Measurements from ENCODE around the gene VCP.
A peak's percentile ranks its signal among the peaks of the same experiment; 100 is the strongest.

Gene VCP

GRCh38 chr9:35111001-35111933 is 38.8 kb upstream of the VCP start:
- H3K9ac ChIP-seq (ENCODE audit: low read length in 5 of 5), result peak overlapping the region; percentile 77 to 93 (median 88)
- no peaks in the 10 kb centered on the region for H3K27me3 ChIP-seq (ENCODE audit: control insufficient read depth in 5 of 5, insufficient read depth in 4 of 5, low read length in 5 of 5)
- H3K4me1 ChIP-seq (ENCODE audit: control insufficient read depth in 5 of 5, insufficient read depth in 5 of 5, low read length in 5 of 5), result peaks cover 13 to 69% (median 60%) of the 10 kb centered on the region in 5 donors
- H3K9me3 ChIP-seq (ENCODE audit: control insufficient read depth in 5 of 5, low read length in 5 of 5), result no peaks in the 10 kb centered on the region
- peak overlapping the region; percentile 82 to 91 (median 84) for H3K4me3 ChIP-seq (ENCODE audit: low read depth in 1 of 5, low read length in 5 of 5)
- H3K27ac ChIP-seq (ENCODE audit: low read depth, low read length), result peak overlapping the region; percentile 94
- peaks cover 0 to 26% (median 26%) of the 10 kb centered on the region in 5 donors for H3K36me3 ChIP-seq (ENCODE audit: control insufficient read depth in 5 of 5, insufficient read depth in 5 of 5, low read length in 5 of 5)

- Histone ChIP-seq H3K9me3 (ENCODE audit: control insufficient read depth in 5 of 5, low read length in 5 of 5) (no peaks in the 10 kb centered on the region), H3K9ac (ENCODE audit: low read length in 5 of 5) (peak overlapping the region; percentile 77 to 93 (median 88)), H3K27me3 (ENCODE audit: control insufficient read depth in 5 of 5, insufficient read depth in 4 of 5, low read length in 5 of 5) (no peaks in the 10 kb centered on the region), H3K36me3 (ENCODE audit: control insufficient read depth in 5 of 5, insufficient read depth in 5 of 5, low read length in 5 of 5) (peaks cover 0 to 35% (median 35%) of the 10 kb centered on the region in 5 donors), H3K4me3 (ENCODE audit: low read depth in 1 of 5, low read length in 5 of 5) (peak overlapping the region; percentile 82 to 91 (median 84)), H3K27ac (ENCODE audit: low read depth, low read length) (peak overlapping the region; percentile 79), H3K4me1 (ENCODE audit: control insufficient read depth in 5 of 5, insufficient read depth in 5 of 5, low read length in 5 of 5) (peaks cover 13 to 62% (median 54%) of the 10 kb centered on the region in 5 donors)
Observed at GRCh38 chr9:35110327-35110761, 37.9 kb upstream of the VCP start.

- Histone ChIP-seq H3K36me3 (ENCODE audit: control insufficient read depth in 5 of 5, insufficient read depth in 5 of 5, low read length in 5 of 5) (peaks cover 0 to 48% (median 45%) of the 10 kb centered on the region in 5 donors), H3K4me3 (ENCODE audit: low read depth in 1 of 5, low read length in 5 of 5) (no peak overlapping the region), H3K4me1 (ENCODE audit: control insufficient read depth in 5 of 5, insufficient read depth in 5 of 5, low read length in 5 of 5) (peaks cover 10 to 49% (median 42%) of the 10 kb centered on the region in 5 donors), H3K27ac (ENCODE audit: low read depth, low read length) (peak overlapping the region; percentile 79), H3K27me3 (ENCODE audit: control insufficient read depth in 5 of 5, insufficient read depth in 4 of 5, low read length in 5 of 5) (no peaks in the 10 kb centered on the region), H3K9ac (ENCODE audit: low read length in 5 of 5) (no peak overlapping the region), H3K9me3 (ENCODE audit: control insufficient read depth in 5 of 5, low read length in 5 of 5) (no peaks in the 10 kb centered on the region)
Observed at GRCh38 chr9:35108946-35109575, 36.6 kb upstream of the VCP start.

- Histone ChIP-seq H3K9ac (ENCODE audit: low read length in 5 of 5) (no peak overlapping the region), H3K4me1 (ENCODE audit: control insufficient read depth in 5 of 5, insufficient read depth in 5 of 5, low read length in 5 of 5) (peaks cover 10 to 49% (median 42%) of the 10 kb centered on the region in 5 donors), H3K9me3 (ENCODE audit: control insufficient read depth in 5 of 5, low read length in 5 of 5) (no peaks in the 10 kb centered on the region), H3K27ac (ENCODE audit: low read depth, low read length) (no peak overlapping the region), H3K4me3 (ENCODE audit: low read depth in 1 of 5, low read length in 5 of 5) (no peak overlapping the region), H3K27me3 (ENCODE audit: control insufficient read depth in 5 of 5, insufficient read depth in 4 of 5, low read length in 5 of 5) (no peaks in the 10 kb centered on the region), H3K36me3 (ENCODE audit: control insufficient read depth in 5 of 5, insufficient read depth in 5 of 5, low read length in 5 of 5) (peaks cover 0 to 48% (median 45%) of the 10 kb centered on the region in 5 donors)
Observed at GRCh38 chr9:35108461-35108860, 36.0 kb upstream of the VCP start.

- H3K27ac ChIP-seq (ENCODE audit: low read depth, low read length), result no peak overlapping the region
Observed at GRCh38 chr9:35107297-35108290, 35.2 kb upstream of the VCP start.

GRCh38 chr9:35106343-35106730 is 33.9 kb upstream of the VCP start:
- no peaks in the 10 kb centered on the region for H3K27me3 ChIP-seq (ENCODE audit: control insufficient read depth in 5 of 5, insufficient read depth in 4 of 5, low read length in 5 of 5)
- peaks cover 21 to 53% (median 44%) of the 10 kb centered on the region in 5 donors for H3K4me1 ChIP-seq (ENCODE audit: control insufficient read depth in 5 of 5, insufficient read depth in 5 of 5, low read length in 5 of 5)
- no peak overlapping the region for H3K4me3 ChIP-seq (ENCODE audit: low read depth in 1 of 5, low read length in 5 of 5)
- no peaks in the 10 kb centered on the region for H3K9me3 ChIP-seq (ENCODE audit: control insufficient read depth in 5 of 5, low read length in 5 of 5)
- H3K9ac ChIP-seq (ENCODE audit: low read length in 5 of 5), result no peak overlapping the region
- peaks cover 0 to 52% (median 46%) of the 10 kb centered on the region in 5 donors for H3K36me3 ChIP-seq (ENCODE audit: control insufficient read depth in 5 of 5, insufficient read depth in 5 of 5, low read length in 5 of 5)
- no peak overlapping the region for H3K27ac ChIP-seq (ENCODE audit: low read depth, low read length)

More at GRCh38 chr9:35107297-35108290, 35.2 kb upstream of the VCP start:
- H3K9ac ChIP-seq (ENCODE audit: low read length in 5 of 5), result no peak overlapping the region
- H3K4me3 ChIP-seq (ENCODE audit: low read depth in 1 of 5, low read length in 5 of 5), result no peak overlapping the region
- H3K9me3 ChIP-seq (ENCODE audit: control insufficient read depth in 5 of 5, low read length in 5 of 5), result no peaks in the 10 kb centered on the region
- H3K4me1 ChIP-seq (ENCODE audit: control insufficient read depth in 5 of 5, insufficient read depth in 5 of 5, low read length in 5 of 5), result peaks cover 14 to 51% (median 42%) of the 10 kb centered on the region in 5 donors
- H3K36me3 ChIP-seq (ENCODE audit: control insufficient read depth in 5 of 5, insufficient read depth in 5 of 5, low read length in 5 of 5), result peaks cover 0 to 48% (median 45%) of the 10 kb centered on the region in 5 donors
- no peaks in the 10 kb centered on the region for H3K27me3 ChIP-seq (ENCODE audit: control insufficient read depth in 5 of 5, insufficient read depth in 4 of 5, low read length in 5 of 5)

- Histone ChIP-seq H3K4me3 (ENCODE audit: low read depth in 1 of 5, low read length in 5 of 5) (no peak overlapping the region), H3K27ac (ENCODE audit: low read depth, low read length) (no peak overlapping the region), H3K9ac (ENCODE audit: low read length in 5 of 5) (no peak overlapping the region), H3K9me3 (ENCODE audit: control insufficient read depth in 5 of 5, low read length in 5 of 5) (no peaks in the 10 kb centered on the region), H3K36me3 (ENCODE audit: control insufficient read depth in 5 of 5, insufficient read depth in 5 of 5, low read length in 5 of 5) (peaks cover 0 to 58% (median 51%) of the 10 kb centered on the region in 5 donors), H3K27me3 (ENCODE audit: control insufficient read depth in 5 of 5, insufficient read depth in 4 of 5, low read length in 5 of 5) (no peaks in the 10 kb centered on the region), H3K4me1 (ENCODE audit: control insufficient read depth in 5 of 5, insufficient read depth in 5 of 5, low read length in 5 of 5) (peaks cover 19 to 49% (median 42%) of the 10 kb centered on the region in 5 donors)
Observed at GRCh38 chr9:35105571-35106342, 33.3 kb upstream of the VCP start.

- H3K27me3 ChIP-seq (ENCODE audit: control insufficient read depth in 5 of 5, insufficient read depth in 4 of 5, low read length in 5 of 5), result no peaks in the 10 kb centered on the region
- H3K4me1 ChIP-seq (ENCODE audit: control insufficient read depth in 5 of 5, insufficient read depth in 5 of 5, low read length in 5 of 5), result peaks cover 16 to 43% (median 36%) of the 10 kb centered on the region in 5 donors
- H3K9ac ChIP-seq (ENCODE audit: low read length in 5 of 5), result no peak overlapping the region
- no peaks in the 10 kb centered on the region for H3K9me3 ChIP-seq (ENCODE audit: control insufficient read depth in 5 of 5, low read length in 5 of 5)
- H3K27ac ChIP-seq (ENCODE audit: low read depth, low read length), result no peak overlapping the region
- H3K4me3 ChIP-seq (ENCODE audit: low read depth in 1 of 5, low read length in 5 of 5), result no peak overlapping the region
- H3K36me3 ChIP-seq (ENCODE audit: control insufficient read depth in 5 of 5, insufficient read depth in 5 of 5, low read length in 5 of 5), result peaks cover 0 to 64% (median 57%) of the 10 kb centered on the region in 5 donors
Observed at GRCh38 chr9:35105126-35105525, 32.7 kb upstream of the VCP start.

GRCh38 chr9:35104586-35104985 is 32.2 kb upstream of the VCP start:
- H3K27ac ChIP-seq (ENCODE audit: low read depth, low read length), result peak overlapping the region; percentile 89

More at GRCh38 chr9:35104586-35104985, 32.2 kb upstream of the VCP start:
- H3K4me1 ChIP-seq (ENCODE audit: control insufficient read depth in 5 of 5, insufficient read depth in 5 of 5, low read length in 5 of 5), result peaks cover 16 to 37% (median 32%) of the 10 kb centered on the region in 5 donors
- no peak overlapping the region for H3K4me3 ChIP-seq (ENCODE audit: low read depth in 1 of 5, low read length in 5 of 5)
- H3K9ac ChIP-seq (ENCODE audit: low read length in 5 of 5), result peak overlapping the region in 1 of 5 donors; percentile 92
- peaks cover 0 to 69% (median 62%) of the 10 kb centered on the region in 5 donors for H3K36me3 ChIP-seq (ENCODE audit: control insufficient read depth in 5 of 5, insufficient read depth in 5 of 5, low read length in 5 of 5)
- H3K9me3 ChIP-seq (ENCODE audit: control insufficient read depth in 5 of 5, low read length in 5 of 5), result no peaks in the 10 kb centered on the region
- H3K27me3 ChIP-seq (ENCODE audit: control insufficient read depth in 5 of 5, insufficient read depth in 4 of 5, low read length in 5 of 5), result no peaks in the 10 kb centered on the region

All from subcutaneous abdominal adipose tissue (tissue), 5 donors.